A172 (cell line): ENCODE results near the gene UMODL1. TPM values are rescaled to one million over a fixed set of nuclear protein-coding genes. Genes with fewer than 3 reads are reported as not detected.

Experiments used
- DNase-seq: peaks from one replicate; pipeline ENCODE4 v3.0.0-alpha.2; 2015; ENCODE audit warnings: low spot score
- total RNA-seq: library from RNA; depleted of rRNA; stranded (reverse); fragments of >200 nt; shearing (Covaris generic); gene quantifications from 2 replicates; pipeline ENCODE4 v1.2.3, GENCODE V29; 2014; rRNA removed

Gene UMODL1
- total RNA-seq, 1 experiment from 2014 or later, result not detected

DNA sequence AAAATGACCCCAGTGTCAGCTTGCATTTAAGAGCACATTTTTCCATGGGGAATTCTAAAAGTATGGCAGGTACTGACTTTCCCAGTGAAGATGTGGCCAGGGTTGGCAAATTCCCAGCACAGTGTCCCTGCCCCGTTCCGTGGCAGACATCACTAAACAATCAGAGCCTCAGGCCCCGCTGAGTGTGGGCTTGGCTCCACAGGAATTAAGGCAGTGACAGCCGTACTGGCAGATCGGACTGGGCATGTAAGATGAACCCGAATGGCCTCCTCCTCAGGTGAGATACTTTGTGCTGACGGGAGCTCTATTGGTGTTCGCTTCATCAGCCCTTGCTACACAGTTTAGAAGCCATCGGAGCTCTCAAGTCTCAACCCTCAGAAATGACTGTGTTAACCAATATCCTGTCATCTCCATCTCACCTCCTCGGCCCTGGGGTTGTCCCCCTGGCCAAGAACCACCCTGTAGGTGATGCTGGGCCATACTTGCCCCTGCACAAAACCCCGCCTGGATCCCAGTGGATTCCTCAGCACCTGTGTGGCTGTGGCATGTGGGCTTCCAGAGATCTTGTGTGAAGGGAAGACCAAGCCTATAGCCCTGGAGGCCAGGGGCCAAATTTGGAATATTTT lies 118.9 kb downstream of the UMODL1 start:
- no peak for DNase-seq

DNA sequence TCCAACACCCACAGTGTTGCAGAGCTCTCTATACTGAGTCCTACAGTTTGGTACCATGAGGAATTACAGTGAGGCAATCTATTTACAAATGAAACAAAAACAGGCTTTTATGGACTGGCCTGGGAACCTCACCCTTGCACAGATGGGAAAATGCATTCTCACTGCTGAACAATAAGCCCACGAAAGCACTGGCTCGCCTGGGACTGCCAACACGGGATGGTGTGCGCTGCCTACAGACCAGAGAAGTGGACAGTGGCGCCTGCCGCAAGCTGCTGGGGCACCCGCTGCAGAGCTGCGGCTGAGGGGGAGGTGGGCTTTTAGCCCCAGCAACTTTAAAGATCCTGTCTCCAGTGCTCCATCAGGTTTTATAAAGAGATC lies 119.4 kb downstream of the UMODL1 start:
- no peak for DNase-seq

DNA sequence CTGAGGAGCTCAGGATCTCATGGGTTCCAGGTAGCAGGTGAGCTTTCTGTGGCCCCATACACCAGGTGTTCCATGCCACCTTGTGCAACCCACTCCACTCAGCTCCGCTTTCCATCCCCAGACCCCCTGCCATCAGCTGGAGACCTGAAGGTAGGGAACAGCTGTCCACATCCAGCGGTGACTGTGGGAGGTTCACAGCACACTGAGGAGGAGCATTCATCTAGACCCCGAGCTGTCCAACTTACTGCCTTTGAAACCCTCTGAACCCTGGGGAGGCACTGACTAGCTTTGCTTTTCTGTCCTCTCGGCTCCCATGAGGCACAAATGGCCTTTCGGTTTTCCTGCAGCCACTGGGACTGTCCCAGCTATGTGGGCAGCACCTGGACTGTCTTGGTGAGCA lies 119.9 kb downstream of the UMODL1 start:
- DNase-seq, result no peak

DNA sequence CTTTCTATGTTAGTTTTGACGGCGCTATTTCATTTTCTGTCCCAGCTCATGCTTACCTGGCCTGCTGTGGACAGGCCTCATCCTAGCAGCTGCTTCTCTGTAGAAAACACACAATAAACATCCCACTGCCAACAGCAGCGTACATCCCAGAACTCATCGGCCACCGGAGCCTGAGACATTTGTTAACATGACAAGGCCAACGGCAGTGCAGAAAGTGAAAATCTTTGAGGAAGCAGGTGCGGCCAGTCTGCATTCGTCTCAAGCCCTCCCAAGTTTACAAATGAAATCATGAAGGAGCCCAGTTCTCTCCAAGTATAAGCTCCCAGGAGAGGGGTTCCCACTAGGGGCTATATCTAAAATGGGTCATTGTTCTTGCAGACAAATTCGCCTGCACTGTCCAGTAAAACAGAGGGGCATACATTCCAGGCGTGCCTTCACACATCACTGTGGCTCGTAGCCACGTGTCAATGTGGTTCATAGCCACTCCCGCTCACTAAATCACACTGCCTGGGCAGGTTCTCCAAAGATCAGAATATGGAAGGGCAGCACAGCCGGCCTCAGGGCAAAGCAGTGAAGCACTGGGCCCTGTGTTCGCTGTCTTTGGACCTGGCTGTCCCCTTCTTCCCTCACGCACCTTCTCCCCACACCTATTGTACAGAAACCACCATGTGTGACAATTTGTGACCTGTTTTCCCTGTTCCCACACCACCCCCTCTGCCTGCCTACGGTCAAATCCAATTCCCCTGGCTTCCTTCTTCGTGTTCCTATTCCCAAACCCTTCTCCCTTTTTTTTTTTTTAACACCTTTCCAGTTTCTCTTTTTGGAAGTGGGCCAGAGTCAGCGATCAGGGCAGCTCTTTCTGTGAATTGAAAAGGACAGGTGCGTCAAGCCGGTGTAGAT lies 120.8 kb downstream of the UMODL1 start:
- peak; percentile 45 for DNase-seq

Other genes starting within 250 kb of the UMODL1 start
- gene PRDM15, start 192.0 kb upstream of the UMODL1 start, total RNA-seq, result 5.2 and 8.3 TPM in 2 replicates
- gene C2CD2, start 117.3 kb upstream of the UMODL1 start, total RNA-seq, result 19.7 and 31.4 TPM in 2 replicates
- 13.6 and 15.2 TPM in 2 replicates for gene ZBTB21, start 61.0 kb upstream of the UMODL1 start, total RNA-seq
- gene ABCG1, start 147.8 kb downstream of the UMODL1 start, total RNA-seq, result 2.5 and 2.9 TPM in 2 replicates
- not detected in 2 replicates for gene TFF3, start 244.1 kb downstream of the UMODL1 start, total RNA-seq